HL-60 (cell line): ENCODE data around the gene ADPGK.
"Not testable (repeated sequence)": the region's sequence is repeated elsewhere in the genome, so short reads cannot be mapped to it uniquely, and the experiment has no call there.

Experiments used
- DNase-seq, 2 experiments: peaks; one replicate each; pipeline ENCODE4 v3.0.0-alpha.2; 2010 to 2020; ENCODE audit warnings: low read depth in 1 of 2, low spot score in 1 of 2
- H3K27ac ChIP-seq: fragments of 250-450 bp; sonication (Bioruptor Pico); replicated peaks from 2 replicates; pipeline ENCODE4 v1.5.1; 2020; ENCODE audit warnings: mild to moderate bottlenecking, moderate library complexity
- H3K27me3 ChIP-seq: fragments of 250-450 bp; sonication (Bioruptor Pico); 2 replicates; pipeline ENCODE4 v1.5.1; 2021; ENCODE audit warnings: mild to moderate bottlenecking, moderate library complexity; ENCODE audit not compliant: insufficient read depth, poor library complexity, severe bottlenecking
- H3K4me3 ChIP-seq: replicated peaks from 2 replicates; pipeline ENCODE4 v1.5.1; 2011; ENCODE audit warnings: mild to moderate bottlenecking, control low read depth, low read length; ENCODE audit not compliant: insufficient read depth
- GABPA ChIP-seq: IDR thresholded peaks from 2 replicates; pipeline ENCODE4 v1.6.1; 2012; ENCODE audit warnings: low read depth
- POLR2AphosphoS5 ChIP-seq: IDR thresholded peaks from 2 replicates; pipeline ENCODE4 v1.6.1; 2012; ENCODE audit warnings: low read depth
- SPI1 ChIP-seq: IDR thresholded peaks from 2 replicates; pipeline ENCODE4 v1.6.1; 2012; ENCODE audit warnings: low read depth, mild to moderate bottlenecking, borderline replicate concordance
- TF ChIP-seq, protein P1 (sequence below): IDR thresholded peaks from 2 replicates; pipeline ENCODE4 v1.6.1; 2012; ENCODE audit warnings: low read depth; ENCODE audit not compliant: insufficient replicate concordance
- TF ChIP-seq, protein P2 (sequence below): IDR thresholded peaks from one replicate; pipeline ENCODE4 v1.5.1; 2011; ENCODE audit warnings: low read length, control low read depth, inconsistent platforms; ENCODE audit not compliant: insufficient read depth

The ADPGK gene

DNA sequence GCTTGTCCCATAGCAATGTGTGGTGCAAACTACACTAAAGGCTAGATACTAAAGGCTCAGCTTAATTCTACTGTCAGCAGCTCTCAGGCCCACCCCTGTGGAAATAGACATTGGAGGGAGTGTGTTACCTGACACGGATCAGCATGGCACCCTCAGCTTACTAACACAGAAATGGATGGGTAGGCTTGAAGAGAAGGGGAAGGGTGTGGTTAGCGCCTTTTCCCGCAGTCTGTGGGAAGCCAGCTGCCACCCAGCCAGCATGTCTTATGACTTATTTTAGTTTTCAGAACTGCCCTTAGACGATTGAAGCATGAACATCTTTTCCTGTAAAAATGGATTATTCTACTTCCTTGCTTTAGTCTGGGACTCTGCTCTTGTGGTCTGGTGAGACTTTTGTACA is 25.8 kb upstream of the ADPGK start:
- DNase-seq: no peak
- peaks cover 2% of the 10 kb centered on the region for H3K27me3 ChIP-seq
- H3K27ac ChIP-seq: no peak overlapping the region
- TF ChIP-seq, protein P1, sequence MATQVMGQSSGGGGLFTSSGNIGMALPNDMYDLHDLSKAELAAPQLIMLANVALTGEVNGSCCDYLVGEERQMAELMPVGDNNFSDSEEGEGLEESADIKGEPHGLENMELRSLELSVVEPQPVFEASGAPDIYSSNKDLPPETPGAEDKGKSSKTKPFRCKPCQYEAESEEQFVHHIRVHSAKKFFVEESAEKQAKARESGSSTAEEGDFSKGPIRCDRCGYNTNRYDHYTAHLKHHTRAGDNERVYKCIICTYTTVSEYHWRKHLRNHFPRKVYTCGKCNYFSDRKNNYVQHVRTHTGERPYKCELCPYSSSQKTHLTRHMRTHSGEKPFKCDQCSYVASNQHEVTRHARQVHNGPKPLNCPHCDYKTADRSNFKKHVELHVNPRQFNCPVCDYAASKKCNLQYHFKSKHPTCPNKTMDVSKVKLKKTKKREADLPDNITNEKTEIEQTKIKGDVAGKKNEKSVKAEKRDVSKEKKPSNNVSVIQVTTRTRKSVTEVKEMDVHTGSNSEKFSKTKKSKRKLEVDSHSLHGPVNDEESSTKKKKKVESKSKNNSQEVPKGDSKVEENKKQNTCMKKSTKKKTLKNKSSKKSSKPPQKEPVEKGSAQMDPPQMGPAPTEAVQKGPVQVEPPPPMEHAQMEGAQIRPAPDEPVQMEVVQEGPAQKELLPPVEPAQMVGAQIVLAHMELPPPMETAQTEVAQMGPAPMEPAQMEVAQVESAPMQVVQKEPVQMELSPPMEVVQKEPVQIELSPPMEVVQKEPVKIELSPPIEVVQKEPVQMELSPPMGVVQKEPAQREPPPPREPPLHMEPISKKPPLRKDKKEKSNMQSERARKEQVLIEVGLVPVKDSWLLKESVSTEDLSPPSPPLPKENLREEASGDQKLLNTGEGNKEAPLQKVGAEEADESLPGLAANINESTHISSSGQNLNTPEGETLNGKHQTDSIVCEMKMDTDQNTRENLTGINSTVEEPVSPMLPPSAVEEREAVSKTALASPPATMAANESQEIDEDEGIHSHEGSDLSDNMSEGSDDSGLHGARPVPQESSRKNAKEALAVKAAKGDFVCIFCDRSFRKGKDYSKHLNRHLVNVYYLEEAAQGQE: no peak
- no peak for TF ChIP-seq POLR2AphosphoS5
- TF ChIP-seq, protein P2, sequence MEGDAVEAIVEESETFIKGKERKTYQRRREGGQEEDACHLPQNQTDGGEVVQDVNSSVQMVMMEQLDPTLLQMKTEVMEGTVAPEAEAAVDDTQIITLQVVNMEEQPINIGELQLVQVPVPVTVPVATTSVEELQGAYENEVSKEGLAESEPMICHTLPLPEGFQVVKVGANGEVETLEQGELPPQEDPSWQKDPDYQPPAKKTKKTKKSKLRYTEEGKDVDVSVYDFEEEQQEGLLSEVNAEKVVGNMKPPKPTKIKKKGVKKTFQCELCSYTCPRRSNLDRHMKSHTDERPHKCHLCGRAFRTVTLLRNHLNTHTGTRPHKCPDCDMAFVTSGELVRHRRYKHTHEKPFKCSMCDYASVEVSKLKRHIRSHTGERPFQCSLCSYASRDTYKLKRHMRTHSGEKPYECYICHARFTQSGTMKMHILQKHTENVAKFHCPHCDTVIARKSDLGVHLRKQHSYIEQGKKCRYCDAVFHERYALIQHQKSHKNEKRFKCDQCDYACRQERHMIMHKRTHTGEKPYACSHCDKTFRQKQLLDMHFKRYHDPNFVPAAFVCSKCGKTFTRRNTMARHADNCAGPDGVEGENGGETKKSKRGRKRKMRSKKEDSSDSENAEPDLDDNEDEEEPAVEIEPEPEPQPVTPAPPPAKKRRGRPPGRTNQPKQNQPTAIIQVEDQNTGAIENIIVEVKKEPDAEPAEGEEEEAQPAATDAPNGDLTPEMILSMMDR: no peak
- TF ChIP-seq GABPA: no peak
- TF ChIP-seq SPI1: no peak
- no peak overlapping the region for H3K4me3 ChIP-seq

DNA sequence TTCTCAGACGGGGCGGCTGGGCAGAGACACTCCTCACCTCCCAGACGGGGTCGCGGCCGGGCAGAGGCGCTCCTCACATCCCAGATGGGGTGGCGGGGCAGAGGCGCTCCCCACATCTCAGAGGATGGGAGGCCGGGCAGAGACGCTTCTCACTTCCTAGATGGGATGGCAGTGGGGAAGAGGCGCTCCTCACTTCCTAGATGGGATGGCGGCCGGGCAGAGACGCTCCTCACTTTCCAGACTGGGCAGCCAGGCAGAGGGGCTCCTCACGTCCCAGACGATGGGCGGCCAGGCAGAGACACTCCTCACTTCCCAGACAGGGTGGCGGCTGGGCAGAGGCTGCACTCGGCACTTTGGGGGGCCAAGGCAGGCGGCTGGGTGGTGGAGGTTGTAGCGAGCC is 23.8 kb upstream of the ADPGK start:
- DNase-seq, H3K27me3 ChIP-seq, H3K4me3 ChIP-seq, H3K27ac ChIP-seq: not testable (repeated sequence)

DNA sequence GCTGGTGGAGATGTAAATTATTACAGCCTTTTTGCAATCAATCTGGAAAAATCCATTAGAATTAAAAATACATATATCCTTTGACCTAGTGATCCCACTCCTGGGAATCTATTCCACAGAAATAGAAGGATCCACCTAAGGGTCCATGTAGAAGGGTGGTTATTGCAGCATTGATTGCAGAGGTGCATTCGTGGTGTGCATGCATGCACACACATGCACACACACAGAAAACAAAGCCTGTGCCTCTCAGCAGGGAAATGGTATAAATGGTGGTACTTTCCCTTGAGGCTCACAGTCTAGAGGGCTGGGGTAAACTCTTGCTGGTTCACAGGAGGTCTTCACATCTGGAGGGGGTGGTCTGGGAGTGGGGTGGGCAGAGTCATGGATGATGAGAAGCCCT is 19.4 kb upstream of the ADPGK start:
- TF ChIP-seq POLR2AphosphoS5 (no peak), GABPA (no peak), SPI1 (no peak)
- TF ChIP-seq, protein P2: no peak
- TF ChIP-seq, protein P1: no peak
- no peak overlapping the region for H3K4me3 ChIP-seq
- no peak for DNase-seq
- no peak overlapping the region for H3K27ac ChIP-seq
- H3K27me3 ChIP-seq: no peaks in the 10 kb centered on the region

DNA sequence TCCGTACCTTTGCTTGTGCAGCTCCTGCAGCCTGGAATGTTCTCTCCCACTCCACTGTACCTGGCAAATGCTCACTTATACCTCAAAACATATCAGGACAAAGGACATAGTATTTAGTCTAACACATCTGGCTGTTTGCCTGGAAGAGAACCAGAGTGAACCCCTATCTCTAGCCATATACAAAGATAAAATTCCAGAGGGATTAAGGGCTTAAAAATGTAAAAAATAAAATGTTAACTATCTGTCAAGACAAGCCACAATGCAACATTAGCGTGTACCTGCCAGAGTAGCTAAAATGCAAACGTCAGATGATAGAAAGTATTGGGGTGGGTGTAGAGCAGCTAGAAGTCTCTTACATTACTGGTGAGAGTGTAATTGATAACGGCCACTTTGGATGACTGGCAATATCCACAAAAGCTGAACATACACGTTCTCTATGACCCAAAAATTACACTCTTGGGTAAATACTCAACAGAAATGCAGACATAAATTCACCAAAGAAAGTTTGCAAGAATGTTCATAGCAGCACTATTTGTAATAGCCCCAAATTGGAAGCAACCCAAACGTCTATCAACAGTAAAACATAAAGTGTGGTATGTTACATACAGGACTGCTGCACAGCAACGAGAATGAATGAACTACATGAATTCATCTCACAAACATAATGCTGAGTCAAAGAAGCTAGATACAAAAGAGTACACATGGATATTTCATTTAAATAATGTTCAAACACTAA is 18.2 kb upstream of the ADPGK start:
- Histone ChIP-seq H3K27ac (no peak overlapping the region), H3K27me3 (no peaks in the 10 kb centered on the region), H3K4me3 (no peak overlapping the region)
- DNase-seq: no peak
- TF ChIP-seq GABPA: no peak
- no peak for TF ChIP-seq POLR2AphosphoS5
- TF ChIP-seq, protein P1: no peak
- TF ChIP-seq, protein P2: no peak
- no peak for TF ChIP-seq SPI1
